PFSK-1 (cell line): Measurements from ENCODE around the gene NCOA3.

ENCODE experiments used
- POLR2AphosphoS5 ChIP-seq: IDR thresholded peaks from 2 replicates; pipeline ENCODE4 v1.6.1; 2012; ENCODE audit warnings: low read depth, mild to moderate bottlenecking, control low read depth, low read length, moderate library complexity
- SIN3A ChIP-seq: IDR thresholded peaks from 2 replicates; pipeline ENCODE4 v1.6.1; 2012; ENCODE audit warnings: mild to moderate bottlenecking, low read length, moderate library complexity, borderline replicate concordance; ENCODE audit not compliant: insufficient read depth
- TAF1 ChIP-seq: IDR thresholded peaks from 2 replicates; pipeline ENCODE4 v1.6.1; 2012; ENCODE audit warnings: low read length, control low read depth, borderline replicate concordance; ENCODE audit not compliant: insufficient read depth

DNA sequence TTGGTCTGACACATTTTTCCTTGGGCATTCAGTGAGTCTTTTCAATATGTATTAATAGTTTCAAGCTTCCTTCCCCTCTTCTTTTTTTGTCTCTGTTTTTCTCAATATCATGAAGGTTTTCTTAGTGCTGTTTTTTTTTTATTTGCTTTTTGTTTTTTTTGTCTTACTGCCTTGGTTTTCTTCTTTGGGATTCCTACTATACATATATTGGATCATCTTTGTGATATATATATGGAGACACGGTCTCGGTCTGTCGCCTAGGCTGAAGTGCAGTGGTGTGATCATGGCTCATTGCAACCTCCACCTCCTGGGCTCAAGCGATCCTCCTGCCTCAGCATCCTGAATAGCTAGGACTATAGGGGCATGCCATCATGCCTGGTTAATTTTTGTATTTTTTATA lies 43.8 kb downstream of the NCOA3 start:
- TF ChIP-seq POLR2AphosphoS5, result no peak
- no peak for TF ChIP-seq SIN3A
- no peak for TF ChIP-seq TAF1
